Measurements from ENCODE around the gene ARID4B.

The ARID4B gene

DNA sequence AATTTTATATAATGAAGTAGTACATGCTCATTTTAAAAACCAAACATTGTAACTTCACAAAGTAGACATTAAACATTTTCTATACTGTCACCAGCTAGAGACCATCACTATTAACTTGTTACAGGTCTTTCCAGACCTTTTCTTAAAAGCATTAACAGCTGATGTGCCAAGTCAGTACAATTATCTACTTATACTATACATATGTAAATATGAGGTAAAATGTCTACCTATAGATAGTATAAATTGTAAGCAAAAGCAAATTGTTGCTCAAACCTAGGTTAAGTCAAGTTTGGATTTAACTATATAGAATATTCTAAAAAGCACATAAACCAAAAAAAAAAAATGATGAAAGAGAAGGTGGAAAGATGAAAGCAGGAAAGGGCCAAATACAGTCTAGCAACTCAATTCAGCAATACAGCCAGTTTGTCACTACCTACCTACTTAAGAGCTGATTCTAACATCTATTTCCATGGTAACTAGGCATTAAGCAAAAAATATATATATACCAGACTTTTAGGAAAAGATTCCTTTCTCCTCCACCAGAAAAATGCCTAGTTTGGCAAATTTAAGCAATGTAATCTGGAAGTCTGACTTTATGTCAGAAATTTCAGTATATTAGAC is 34.5 kb downstream of the ARID4B start:
- POLR2A ChIA-PET (ENCODE audit: low non-redundant PET): no interaction called here
- no peak overlapping the region for H3K27ac ChIP-seq
- CTCF ChIA-PET: interaction anchor here (0.5 to 0.6 kb wide), 2 partner anchors 125 to 473 kb away, joined by 3 read pairs; no protein-coding TSS in a partner anchor
- DNase-seq (ENCODE audit: low spot score): no peak
- TF ChIP-seq CTCF (conservative IDR thresholded peaks at IDR 0.05; ENCODE audit: low read depth): no peak

GRCh38 chr1:235292790-235293189 is 35.2 kb downstream of the ARID4B start:
- CTCF ChIA-PET: interaction anchor here (0.5 to 0.7 kb wide), 3 partner anchors 125 to 474 kb away, joined by 3 to 4 read pairs (median 3); no protein-coding TSS in a partner anchor
- POLR2A ChIA-PET (ENCODE audit: low non-redundant PET): no interaction called here
- no peak for DNase-seq (ENCODE audit: low spot score)
- no peak overlapping the region for H3K27ac ChIP-seq
- no peak for TF ChIP-seq CTCF (conservative IDR thresholded peaks at IDR 0.05; ENCODE audit: low read depth)

DNA sequence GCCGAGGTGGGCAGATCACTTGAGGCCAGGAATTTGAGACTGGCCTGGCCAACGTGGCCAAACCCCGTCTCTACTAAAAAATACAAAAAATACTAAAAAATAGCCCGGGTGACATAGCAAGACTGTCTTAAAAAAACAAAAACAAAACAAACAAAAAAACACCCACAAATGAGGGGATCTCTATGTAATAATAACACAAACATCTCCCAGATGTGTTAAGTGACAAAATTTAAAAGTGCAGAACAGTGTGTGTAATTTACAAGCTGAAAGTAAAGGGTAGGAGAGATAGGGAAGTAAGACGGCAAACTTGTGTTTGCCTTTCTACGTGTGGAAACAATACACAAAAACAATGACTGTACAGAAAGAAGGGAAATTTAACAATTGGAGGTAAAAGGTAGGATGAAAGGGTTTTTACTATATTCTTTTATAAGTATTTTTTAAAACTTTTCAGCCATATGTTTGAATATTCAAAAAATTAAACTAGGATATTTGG is 36.3 kb downstream of the ARID4B start:
- CTCF ChIA-PET: interaction anchor here (0.5 kb wide), 1 partner anchor 131 kb away, joined by 4 read pairs; no protein-coding TSS in a partner anchor
- POLR2A ChIA-PET (ENCODE audit: low non-redundant PET): no interaction called here
- no peak for DNase-seq (ENCODE audit: low spot score)
- H3K27ac ChIP-seq: no peak overlapping the region
- no peak for TF ChIP-seq CTCF (conservative IDR thresholded peaks at IDR 0.05; ENCODE audit: low read depth)

DNA sequence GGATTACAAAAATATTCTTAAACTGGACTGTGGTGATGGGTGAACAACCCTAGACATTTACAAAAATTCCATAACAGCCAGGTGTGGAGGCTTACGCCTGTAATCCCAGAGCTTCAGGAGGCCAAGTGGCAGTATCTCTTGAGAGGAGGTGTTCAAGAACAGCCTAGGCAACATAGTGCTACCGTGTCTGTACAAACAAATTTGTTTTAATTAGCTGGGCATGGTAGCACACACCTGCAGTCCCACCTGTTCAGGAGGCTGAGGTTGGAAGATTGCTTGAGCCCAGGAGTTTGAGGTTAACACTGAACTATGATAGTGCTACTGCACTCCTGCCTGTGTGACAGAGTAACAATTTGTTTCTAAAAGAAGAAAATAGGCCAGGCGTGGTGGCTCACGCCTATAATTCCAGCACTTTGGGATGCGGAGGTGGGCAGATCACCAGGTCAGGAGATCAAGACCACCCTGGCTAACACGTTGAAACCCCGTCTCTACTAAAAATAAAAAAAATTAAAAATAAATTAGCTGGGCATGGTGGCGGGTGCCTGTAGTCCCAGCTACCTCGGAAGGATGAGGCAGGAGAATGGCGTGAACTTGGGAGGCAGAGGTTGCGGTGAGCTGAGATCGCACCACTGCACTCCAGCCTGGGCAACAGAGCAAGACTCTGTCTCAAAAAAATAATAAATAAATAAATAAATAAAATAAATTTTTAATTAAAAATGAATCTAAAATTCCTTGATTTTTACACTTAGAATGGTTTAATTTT is 37.1 kb downstream of the ARID4B start:
- no peak for TF ChIP-seq CTCF (conservative IDR thresholded peaks at IDR 0.05; ENCODE audit: low read depth)
- POLR2A ChIA-PET (ENCODE audit: low non-redundant PET): no interaction called here
- DNase-seq (ENCODE audit: low spot score): no peak
- CTCF ChIA-PET: no interaction called here
- no peak overlapping the region for H3K27ac ChIP-seq

GRCh38 chr1:235289859-235290739 is 37.9 kb downstream of the ARID4B start:
- no peak for TF ChIP-seq CTCF (conservative IDR thresholded peaks at IDR 0.05; ENCODE audit: low read depth)
- CTCF ChIA-PET: no interaction called here
- no peak overlapping the region for H3K27ac ChIP-seq
- POLR2A ChIA-PET (ENCODE audit: low non-redundant PET): no interaction called here
- no peak for DNase-seq (ENCODE audit: low spot score)

- ChIA-PET CTCF (no interaction called here), POLR2A (ENCODE audit: low non-redundant PET) (no interaction called here)
- DNase-seq (ENCODE audit: low spot score): no peak
- TF ChIP-seq CTCF (conservative IDR thresholded peaks at IDR 0.05; ENCODE audit: low read depth): no peak
- no peak overlapping the region for H3K27ac ChIP-seq
Measured at GRCh38 chr1:235287208-235287882, 40.6 kb downstream of the ARID4B start.

Measured in RWPE1 (cell line).